ENCODE data around the gene DCTN2. TPM values are rescaled to one million over a fixed set of nuclear protein-coding genes. Genes with fewer than 3 reads are reported as not detected.

DCTN2 gene
- total and polyA plus RNA-seq, 2 donors (not counting 3 experiments of a cell fraction or from before 2014, with no cell fraction given) = 146 to 161 TPM

- no TSS peak for BruUV-seq (replicated peaks)
- H4K20me1 ChIP-seq (replicated peaks; ENCODE audit: control insufficient read depth, extremely low read depth, insufficient read depth, low read length) = no peaks in the 10 kb centered on the region
- no peaks in the 10 kb centered on the region for H3K36me3 ChIP-seq (ENCODE audit: control insufficient read depth in 2 of 2, extremely low read depth in 1 of 2, insufficient read depth in 2 of 2, low read length in 2 of 2)
- intact Hi-C loops (cut with micrococcal nuclease) (no loop called here), dilution Hi-C loops (cut with MboI; ENCODE audit: extremely low pct_ligation_motif_present, low sequenced_read_pairs) (no loop called here)
- no peaks in the 10 kb centered on the region for H3K79me2 ChIP-seq (ENCODE audit: control insufficient read depth, insufficient read depth, low read length)
- no peak overlapping the region for H3K27ac ChIP-seq (ENCODE audit: insufficient read depth, low read depth, low read length)
- CTCF ChIA-PET = interaction anchor here (2.0 kb wide), 1 partner anchor 31 kb away, joined by 6 read pairs; no protein-coding TSS in a partner anchor
- POLR2A ChIA-PET = no interaction called here
- H2AFZ ChIP-seq (ENCODE audit: low read depth, low read length) = no peak overlapping the region
- no peak overlapping the region for H3K9ac ChIP-seq (replicated peaks; ENCODE audit: extremely low read depth, insufficient read depth, low read length)
- H3K4me1 ChIP-seq (ENCODE audit: control insufficient read depth, extremely low read depth, insufficient read depth, low read length) = no peaks in the 10 kb centered on the region
- H3K4me3 ChIP-seq (replicated peaks in 1 of 3; ENCODE audit: insufficient read depth in 1 of 3, low read depth in 1 of 3, low read length in 3 of 3) = no peak overlapping the region
- no peak overlapping the region for H3K4me2 ChIP-seq (ENCODE audit: insufficient read depth, low read length)
- peaks cover 51 to 52% of the 10 kb centered on the region in 2 experiments for H3K27me3 ChIP-seq (ENCODE audit: control insufficient read depth in 2 of 2, insufficient read depth in 2 of 2, low read length in 2 of 2)
- FAIRE-seq (no peak), DNase-seq (ENCODE audit: low read depth, low spot score) (no peak)
- H3K9me1 ChIP-seq (replicated peaks; ENCODE audit: control insufficient read depth, extremely low read depth, insufficient read depth, low read length) = no peaks in the 10 kb centered on the region
- H3K9me3 ChIP-seq (replicated peaks; ENCODE audit: control insufficient read depth, insufficient read depth, low read length) = no peaks in the 10 kb centered on the region
- no peak for TF ChIP-seq FOS (IDR thresholded peaks at IDR 0.05; ENCODE audit: borderline replicate concordance, insufficient read depth, low read length)
- no peak for TF ChIP-seq JUN (IDR thresholded peaks at IDR 0.05; ENCODE audit: borderline replicate concordance, insufficient read depth, insufficient read length, low read depth)
- no peak for TF ChIP-seq MYC (IDR thresholded peaks at IDR 0.05; ENCODE audit: low read depth, low read length)
- no peak for TF ChIP-seq GATA2 (IDR thresholded peaks at IDR 0.05; ENCODE audit: insufficient read depth, insufficient read length, low read depth, low read length)
- TF ChIP-seq EZH2 (IDR thresholded peaks at IDR 0.05; ENCODE audit: borderline replicate concordance, low read depth, low read length, severe bottlenecking) = no peak
- no peak for TF ChIP-seq POLR2AphosphoS5 (IDR thresholded peaks at IDR 0.05; ENCODE audit: insufficient read depth, low read depth, low read length)
- TF ChIP-seq POLR2A (IDR thresholded peaks at IDR 0.05; ENCODE audit: low read depth, low read length) = no peak
- no peak for TF ChIP-seq CTCF (IDR thresholded peaks at IDR 0.05; ENCODE audit: extremely low read depth in 1 of 2, insufficient read depth in 1 of 2, low read depth in 1 of 2, low read length in 2 of 2)
- no peak for TF ChIP-seq MAX (IDR thresholded peaks at IDR 0.05; ENCODE audit: insufficient read depth, insufficient read length)
Measured at GRCh38 chr12:57552306-57552651, 5.3 kb upstream of the DCTN2 start.

Measured in endothelial cell of umbilical vein (primary cell).